Lower leg skin (tissue), 4 donors: ENCODE data around the gene PDE3B. TPM values are rescaled to one million over a fixed set of nuclear protein-coding genes. Genes with fewer than 3 reads are reported as not detected.
"Not testable (repeated sequence)": the region's sequence is repeated elsewhere in the genome, so short reads cannot be mapped to it uniquely, and the experiment has no call there.

Source experiments
- DNase-seq, 2 donors: peaks; one replicate each; pipeline ENCODE4 v3.0.0-alpha.2; 2019; ENCODE audit warnings: low spot score in 2 of 2
- H3K4me3 ChIP-seq: fragments of 200-600 bp; sonication (generic); 2 replicates; pipeline ENCODE4 v1.5.1; 2017; ENCODE audit warnings: mild to moderate bottlenecking, low read depth; ENCODE audit not compliant: poor library complexity, severe bottlenecking
- CTCF ChIP-seq, 3 donors: fragments of 450-650 bp; IDR thresholded peaks; one replicate each; pipeline ENCODE4 v1.5.1; 2016; ENCODE audit warnings: antibody characterized with exemption in 3 of 3, mild to moderate bottlenecking in 3 of 3, moderate library complexity in 2 of 3
- POLR2A ChIP-seq, 2 donors: fragments of 450-650 bp; IDR thresholded peaks; one replicate each; pipeline ENCODE4 v1.6.1; 2016 to 2017; ENCODE audit warnings: antibody characterized with exemption in 2 of 2, mild to moderate bottlenecking in 1 of 2, moderate library complexity in 1 of 2
- WGBS, 2 donors: methylation state at CpG; one replicate each; pipeline ENCODE4 v1.1.5; 2018; 5-methylcytosine and 5-hydroxymethylcytosine counted together
- intact Hi-C: fragments of 100-400 bp; cut with DNase I; formaldehyde crosslinking; loops from one replicate; pipeline ENCODE4 v1.15.0; 2023; ENCODE audit warnings: low total_unique reads
- total RNA-seq, 4 donors: library from RNA; depleted of rRNA; stranded (reverse); fragments of >200 nt; gene quantifications; one replicate each; pipeline ENCODE4 v1.1.0, GENCODE V29; 2016

The PDE3B gene
- total RNA-seq, 4 donors from 2014 or later: 0.88 to 4.3 (median 2.1) TPM

- intact Hi-C loops: no loop called here
- no peak for DNase-seq
- H3K4me3 ChIP-seq: no peak overlapping the region
- TF ChIP-seq CTCF (IDR thresholded peaks at IDR 0.05): no peak
- no peak for TF ChIP-seq POLR2A (IDR thresholded peaks at IDR 0.05)
- WGBS, 2 donors: 61 to 90% methylated on average over 1 of the region's 1 CpG
Observed at GRCh38 chr11:14855890-14856289, 212.3 kb downstream of the PDE3B start.

- DNase-seq: no peak
- TF ChIP-seq CTCF (IDR thresholded peaks at IDR 0.05) (no peak), POLR2A (IDR thresholded peaks at IDR 0.05) (no peak)
- no peak overlapping the region for H3K4me3 ChIP-seq
- intact Hi-C loops: no loop called here
- WGBS, 2 donors: 74 to 81% methylated on average over 3 of the region's 3 CpGs
Observed at GRCh38 chr11:14857621-14858020, 214.0 kb downstream of the PDE3B start.

- TF ChIP-seq POLR2A (IDR thresholded peaks at IDR 0.05) (no peak), CTCF (IDR thresholded peaks at IDR 0.05) (no peak)
- DNase-seq: no peak
- H3K4me3 ChIP-seq: no peak overlapping the region
- intact Hi-C loops: no loop called here
- 87 to 88% methylated on average over 1 of the region's 1 CpG for WGBS, 2 donors
Observed at GRCh38 chr11:14858404-14858803, 214.8 kb downstream of the PDE3B start.

GRCh38 chr11:14860511-14860910 is 216.9 kb downstream of the PDE3B start:
- no peak overlapping the region for H3K4me3 ChIP-seq
- TF ChIP-seq CTCF (IDR thresholded peaks at IDR 0.05): no peak
- TF ChIP-seq POLR2A (IDR thresholded peaks at IDR 0.05): no peak
- intact Hi-C loops: no loop called here
- 82 to 86% methylated on average over 2 of the region's 2 CpGs for WGBS, 2 donors
- no peak for DNase-seq

- H3K4me3 ChIP-seq: no peak overlapping the region
- WGBS, 2 donors: 93 to 96% methylated on average over 1 of the region's 1 CpG
- intact Hi-C loops: no loop called here
- no peak for DNase-seq
- TF ChIP-seq POLR2A (IDR thresholded peaks at IDR 0.05) (no peak), CTCF (IDR thresholded peaks at IDR 0.05) (no peak)
Observed at GRCh38 chr11:14861680-14862079, 218.1 kb downstream of the PDE3B start.

- H3K4me3 ChIP-seq, intact Hi-C loops, DNase-seq: not testable (repeated sequence)
- WGBS, 2 donors: 91 to 97% methylated on average over 4 of the region's 4 CpGs
Observed at GRCh38 chr11:14863775-14864174, 220.2 kb downstream of the PDE3B start.
